C1 segment of cervical spinal cord (tissue), 14 donors: ENCODE data around the gene COX6A2.
A peak's percentile ranks its signal among the peaks of the same experiment; 100 is the strongest.
"Not testable (repeated sequence)": the region's sequence is repeated elsewhere in the genome, so short reads cannot be mapped to it uniquely, and the experiment has no call there.

ENCODE experiments used
- DNase-seq, 14 donors: peaks; one replicate each; lab custom pipeline; 2025; lab: John Stamatoyannopoulos, UW

Gene COX6A2

DNA sequence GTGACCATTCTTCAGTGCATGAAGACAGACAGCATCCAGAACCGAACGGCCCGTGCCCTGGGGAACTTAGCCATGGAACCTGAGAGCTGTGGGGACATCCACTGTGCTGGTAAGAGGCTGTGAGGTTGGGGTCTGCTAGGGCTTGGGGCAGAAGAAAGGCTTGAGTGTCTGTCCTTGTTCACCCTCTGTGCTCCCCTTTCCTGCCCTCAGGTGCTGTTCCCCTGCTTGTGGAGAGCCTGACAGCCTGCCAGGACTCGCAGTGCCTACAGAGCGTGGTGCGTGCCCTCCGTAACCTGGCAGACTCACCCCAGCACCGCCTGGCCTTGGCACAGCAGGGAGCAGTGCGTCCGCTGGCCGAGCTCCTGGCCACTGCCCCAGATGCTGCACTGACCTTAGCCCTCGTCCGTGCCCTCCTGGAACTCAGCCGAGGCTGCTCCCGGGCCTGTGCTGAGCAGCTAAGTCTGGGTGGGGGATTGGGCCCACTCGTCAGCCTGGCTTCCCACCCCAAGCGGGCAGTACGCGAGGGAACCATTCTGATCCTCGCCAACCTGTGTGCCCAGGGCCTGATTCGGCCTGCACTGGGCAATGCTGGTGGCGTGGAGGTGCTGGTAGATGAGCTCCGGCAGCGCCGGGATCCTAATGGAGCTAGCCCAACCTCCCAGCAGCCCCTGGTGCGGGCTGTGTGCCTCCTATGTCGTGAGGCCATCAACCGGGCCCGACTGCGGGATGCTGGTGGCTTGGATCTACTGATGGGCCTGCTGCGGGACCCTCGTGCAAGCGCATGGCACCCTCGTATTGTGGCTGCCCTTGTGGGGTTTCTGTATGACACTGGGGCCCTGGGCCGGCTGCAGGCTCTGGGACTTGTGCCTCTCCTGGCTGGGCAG, 34.0 kb upstream of the COX6A2 start:
- no peak for DNase-seq

DNA sequence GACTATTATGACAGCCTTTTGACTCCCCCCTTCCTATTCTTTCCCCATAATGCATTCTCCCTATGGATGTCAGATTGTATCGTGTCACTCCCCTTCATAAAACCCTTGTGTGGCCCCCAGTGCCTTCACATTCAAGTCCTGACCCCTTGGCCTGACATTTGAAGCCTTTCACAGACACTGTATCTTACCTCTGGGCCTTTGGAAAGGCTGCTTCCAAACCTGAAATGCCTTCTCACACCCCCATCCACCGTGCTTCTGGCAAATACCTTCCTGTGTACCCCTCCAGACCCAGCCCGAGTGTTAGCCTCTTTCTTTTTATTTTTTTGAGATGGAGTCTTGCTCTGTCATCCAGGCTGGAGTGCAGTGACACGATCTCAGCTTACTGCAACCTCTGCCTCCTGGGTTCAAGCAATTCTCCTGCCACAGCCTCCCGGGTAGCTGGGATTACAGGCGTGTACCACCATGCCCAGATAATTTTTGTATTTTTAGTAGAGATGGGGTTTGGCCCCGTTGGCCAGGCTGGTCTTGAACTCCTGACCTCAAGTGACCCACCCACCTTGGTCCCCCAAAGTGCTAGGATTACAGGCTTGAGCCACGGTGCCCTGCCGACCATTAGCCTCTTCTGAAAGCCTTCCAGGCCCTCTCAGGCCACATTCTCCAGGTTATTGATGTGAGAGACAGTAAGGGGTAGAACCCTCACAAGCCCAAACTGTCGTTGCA, 33.2 kb upstream of the COX6A2 start:
- DNase-seq: no peak

- no peak for DNase-seq
Observed at GRCh38 chr16:31460582-31461002, 32.4 kb upstream of the COX6A2 start.

- DNase-seq: peak; percentile 89 to 100 (median 98)
Observed at GRCh38 chr16:31459687-31460581, 31.8 kb upstream of the COX6A2 start.

- peak; percentile 75 to 99 (median 98) for DNase-seq
Observed at GRCh38 chr16:31458844-31459686, 30.9 kb upstream of the COX6A2 start, which contains the start of gene ARMC5. Gene ARMC5 (plus strand): TSS chr16:31459501. CDS start chr16:31459525, 24 bp downstream.

- peak in 3 of 14 donors; percentile 30 to 48 (median 30) for DNase-seq
Observed at GRCh38 chr16:31458073-31458843, 30.1 kb upstream of the COX6A2 start.

GRCh38 chr16:31456988-31457360, 28.8 kb upstream of the COX6A2 start:
- DNase-seq: no peak

DNA sequence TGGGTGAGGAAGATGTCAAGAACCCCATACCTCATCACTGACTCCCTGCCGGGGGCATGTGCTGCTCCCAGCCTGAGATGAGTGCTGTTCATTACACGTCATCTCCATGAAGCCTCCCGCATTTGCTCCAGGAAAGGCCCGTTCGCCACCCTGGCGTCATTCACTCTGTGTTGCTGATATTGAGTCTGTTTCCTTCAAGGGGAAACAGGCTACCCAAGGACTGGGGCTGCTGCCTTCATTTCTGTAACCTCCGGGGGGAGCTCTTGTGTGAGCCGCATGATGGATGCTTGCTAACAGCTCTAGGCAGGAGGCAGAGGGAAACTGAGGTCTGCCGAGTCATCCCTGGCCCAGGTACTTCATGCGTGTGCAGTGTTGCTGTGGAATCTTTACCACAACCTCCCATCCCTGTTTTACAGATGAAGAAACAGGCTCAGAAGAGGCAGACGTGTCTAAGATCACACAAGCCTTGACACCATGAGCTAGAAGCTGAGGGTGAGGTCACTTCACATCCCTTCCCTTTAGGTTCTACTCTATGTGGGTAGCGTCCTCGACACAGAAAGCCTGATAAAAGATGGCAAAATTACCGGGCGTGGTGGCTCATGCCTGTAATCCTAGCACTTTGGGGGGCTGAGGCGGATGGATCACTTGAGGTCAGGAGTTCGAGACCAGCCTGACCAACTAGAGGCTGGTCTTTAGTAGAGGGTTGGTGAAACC, 27.6 kb upstream of the COX6A2 start:
- DNase-seq: no peak

GRCh38 chr16:31453255-31454204, 25.4 kb upstream of the COX6A2 start:
- DNase-seq: no peak

DNA sequence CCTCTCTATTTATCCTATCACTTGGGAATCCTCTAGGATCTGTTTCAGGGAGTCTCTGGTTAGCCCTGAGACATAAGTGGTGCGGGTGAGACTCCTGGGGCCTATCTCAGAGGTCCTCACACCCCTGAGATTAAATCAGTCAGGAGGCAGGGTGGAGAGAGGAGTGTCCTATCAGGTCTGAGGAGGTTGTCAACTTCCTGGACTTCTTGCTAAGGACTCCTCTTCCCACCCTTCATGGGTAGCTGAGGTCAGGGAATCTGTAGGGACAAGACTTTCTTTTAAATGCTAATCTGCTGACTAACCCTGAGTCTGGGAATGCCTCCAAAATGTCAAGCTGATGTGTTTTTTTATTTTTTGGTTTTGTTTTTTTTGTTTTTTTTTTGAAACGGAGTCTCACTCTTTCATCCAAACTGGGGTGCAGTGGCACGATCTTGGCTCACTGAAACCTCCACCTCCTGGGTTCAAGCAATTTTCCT, 24.5 kb upstream of the COX6A2 start:
- DNase-seq: peak in 1 of 14 donors; percentile 41

- DNase-seq: peak in 4 of 14 donors; percentile 13 to 58 (median 30)
Observed at GRCh38 chr16:31451681-31452351, 23.7 kb upstream of the COX6A2 start.

GRCh38 chr16:31451201-31451600, 23.0 kb upstream of the COX6A2 start:
- DNase-seq: no peak

DNA sequence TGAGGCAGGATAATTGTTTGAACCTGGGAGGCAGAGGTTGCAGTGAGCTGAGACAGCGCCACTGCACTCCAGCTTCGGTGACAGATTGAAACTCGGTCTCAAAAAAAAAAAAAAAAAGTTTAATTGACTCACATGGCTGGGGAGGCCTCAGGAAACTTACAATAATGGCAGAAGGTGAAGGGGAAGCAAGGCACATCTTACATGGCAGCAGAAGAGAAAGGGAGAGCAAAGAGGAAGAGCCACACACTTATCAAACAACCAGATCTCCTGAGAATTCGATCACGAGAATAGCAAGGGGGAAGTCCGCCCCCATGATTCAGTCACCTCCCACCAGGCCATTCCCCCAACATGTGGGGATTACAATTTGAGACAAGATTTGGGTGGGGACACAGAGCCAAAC, 17.8 kb upstream of the COX6A2 start:
- not testable (repeated sequence) for DNase-seq

- no peak for DNase-seq
Observed at GRCh38 chr16:31441956-31442355, 13.8 kb upstream of the COX6A2 start.

DNA sequence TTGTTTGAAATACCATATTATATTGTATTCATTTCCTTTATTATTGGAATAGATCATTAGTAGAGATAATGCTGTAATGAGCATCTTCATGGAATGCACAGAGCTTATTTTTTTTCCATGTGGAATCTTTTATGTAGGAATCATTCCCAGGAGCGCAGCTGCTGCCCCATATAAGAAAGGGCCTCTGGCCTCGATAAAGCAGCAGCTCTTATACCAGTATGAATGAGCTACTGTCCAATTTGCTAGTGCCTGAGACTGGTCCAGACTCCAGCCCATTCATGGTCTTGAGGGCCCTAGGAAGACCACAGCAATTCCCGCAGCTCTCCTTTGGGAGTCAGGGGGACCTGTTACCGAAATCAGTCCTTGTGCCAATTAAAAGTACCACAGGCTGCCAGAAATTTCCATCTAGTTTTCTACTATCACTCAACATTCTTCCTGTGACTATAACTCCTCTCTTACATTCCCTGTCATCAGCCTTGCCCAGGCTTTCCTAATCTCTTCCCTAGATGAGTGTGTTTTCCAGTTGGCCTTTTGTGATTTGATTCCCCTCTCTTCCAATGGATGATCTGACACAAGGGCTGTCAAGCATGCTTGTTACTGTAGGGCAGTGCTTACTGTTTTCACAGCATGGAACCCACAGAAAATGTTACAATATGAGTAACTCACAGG, 12.5 kb upstream of the COX6A2 start:
- peak in 1 of 14 donors; percentile 17 for DNase-seq

GRCh38 chr16:31439519-31439918, 11.4 kb upstream of the COX6A2 start:
- no peak for DNase-seq

GRCh38 chr16:31439023-31439422, 10.9 kb upstream of the COX6A2 start:
- not testable (repeated sequence) for DNase-seq
